ENCODE data around the gene NPDC1. TPM values are rescaled to one million over a fixed set of nuclear protein-coding genes. Genes with fewer than 3 reads are reported as not detected.

NPDC1 gene
- polyA plus RNA-seq, 3 donors: 0.51 to 2.7 TPM; not detected in 1

DNA sequence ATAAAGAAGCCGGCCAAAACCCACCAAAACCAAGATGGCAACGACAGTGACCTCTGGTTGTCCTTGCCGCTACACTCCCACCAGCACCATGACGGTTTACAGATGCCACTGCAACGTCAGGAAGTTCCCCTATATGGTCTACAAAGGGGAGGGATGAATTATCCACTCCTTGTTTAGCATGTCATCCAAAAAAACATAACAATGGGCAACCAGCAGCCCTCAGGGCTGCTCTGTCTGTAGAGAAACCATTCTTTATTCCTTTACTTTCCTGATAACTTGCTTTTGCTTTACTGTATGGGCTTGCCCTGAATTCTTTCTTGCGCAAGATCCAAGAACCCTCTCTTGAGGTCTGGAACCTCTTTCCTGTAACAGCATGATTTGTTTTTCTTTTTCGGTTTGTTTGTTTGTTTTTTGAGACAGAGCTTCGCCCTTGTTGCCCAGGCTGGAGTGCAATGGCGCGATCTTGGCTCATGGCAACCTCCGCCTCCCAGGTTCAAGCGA lies 29.3 kb upstream of the NPDC1 start:
- H3K27me3 ChIP-seq (ENCODE audit: control insufficient read depth in 2 of 2, insufficient read depth in 2 of 2, low read length in 2 of 2): no peaks in the 10 kb centered on the region
- Mint-ChIP-seq H3K27ac (peak overlapping the region; percentile 89 to 96 (median 93)), H3K27me3 (ENCODE audit: low read depth in 3 of 3) (peaks cover 0 to 3% (median 0%) of the 10 kb centered on the region in 3 donors), H3K9me3 (peaks cover 0 to 4% (median 2%) of the 10 kb centered on the region in 7 donors), H3K4me3 (peak overlapping the region in 1 of 2 donors; percentile 16), H3K36me3 (peaks cover 8 to 19% of the 10 kb centered on the region in 2 donors), H3K4me1 (peaks cover 67% of the 10 kb centered on the region)
- H4K20me1 ChIP-seq (ENCODE audit: insufficient read depth, low read length): peaks cover 20% of the 10 kb centered on the region
- DNase-seq: peak in 2 of 3 donors; percentile 47 to 48
- intact Hi-C loops (cut with micrococcal nuclease): no loop called here
- H3K27ac ChIP-seq (ENCODE audit: low read depth in 1 of 2, low read length in 2 of 2): peak overlapping the region in 1 of 2 donors; percentile 87
- H2AFZ ChIP-seq (ENCODE audit: insufficient read depth, low read depth, low read length, poor library complexity, severe bottlenecking): no peak overlapping the region
- H3K4me1 ChIP-seq (ENCODE audit: control insufficient read depth in 1 of 2, insufficient read depth in 2 of 2, low read length in 2 of 2): peaks cover 30 to 75% of the 10 kb centered on the region in 2 donors
- no peaks in the 10 kb centered on the region for H3K79me2 ChIP-seq (ENCODE audit: insufficient read depth, low read length)
- TF ChIP-seq, protein P1, sequence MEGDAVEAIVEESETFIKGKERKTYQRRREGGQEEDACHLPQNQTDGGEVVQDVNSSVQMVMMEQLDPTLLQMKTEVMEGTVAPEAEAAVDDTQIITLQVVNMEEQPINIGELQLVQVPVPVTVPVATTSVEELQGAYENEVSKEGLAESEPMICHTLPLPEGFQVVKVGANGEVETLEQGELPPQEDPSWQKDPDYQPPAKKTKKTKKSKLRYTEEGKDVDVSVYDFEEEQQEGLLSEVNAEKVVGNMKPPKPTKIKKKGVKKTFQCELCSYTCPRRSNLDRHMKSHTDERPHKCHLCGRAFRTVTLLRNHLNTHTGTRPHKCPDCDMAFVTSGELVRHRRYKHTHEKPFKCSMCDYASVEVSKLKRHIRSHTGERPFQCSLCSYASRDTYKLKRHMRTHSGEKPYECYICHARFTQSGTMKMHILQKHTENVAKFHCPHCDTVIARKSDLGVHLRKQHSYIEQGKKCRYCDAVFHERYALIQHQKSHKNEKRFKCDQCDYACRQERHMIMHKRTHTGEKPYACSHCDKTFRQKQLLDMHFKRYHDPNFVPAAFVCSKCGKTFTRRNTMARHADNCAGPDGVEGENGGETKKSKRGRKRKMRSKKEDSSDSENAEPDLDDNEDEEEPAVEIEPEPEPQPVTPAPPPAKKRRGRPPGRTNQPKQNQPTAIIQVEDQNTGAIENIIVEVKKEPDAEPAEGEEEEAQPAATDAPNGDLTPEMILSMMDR (IDR thresholded peaks at IDR 0.05): no peak
- no CpG with 5 or more reads among the region's 12 CpGs for WGBS (ENCODE audit: insufficient coverage)
- H3K4me2 ChIP-seq (replicated peaks; ENCODE audit: extremely low read depth, low read length, poor library complexity, severe bottlenecking): no peak overlapping the region
- H3K9ac ChIP-seq (ENCODE audit: insufficient read depth, low read length, poor library complexity, severe bottlenecking): no peak overlapping the region
- peaks cover 12% of the 10 kb centered on the region in 2 donors for H3K36me3 ChIP-seq (replicated peaks in 1 of 2; ENCODE audit: control insufficient read depth in 1 of 2, insufficient read depth in 2 of 2, low read length in 2 of 2)
- no peaks in the 10 kb centered on the region for H3K9me3 ChIP-seq (replicated peaks in 1 of 2; ENCODE audit: control insufficient read depth in 1 of 2, insufficient read depth in 1 of 2, low read length in 2 of 2)
- H3K4me3 ChIP-seq (replicated peaks in 1 of 3; ENCODE audit: low read depth in 2 of 3, low read length in 3 of 3): no peak overlapping the region

DNA sequence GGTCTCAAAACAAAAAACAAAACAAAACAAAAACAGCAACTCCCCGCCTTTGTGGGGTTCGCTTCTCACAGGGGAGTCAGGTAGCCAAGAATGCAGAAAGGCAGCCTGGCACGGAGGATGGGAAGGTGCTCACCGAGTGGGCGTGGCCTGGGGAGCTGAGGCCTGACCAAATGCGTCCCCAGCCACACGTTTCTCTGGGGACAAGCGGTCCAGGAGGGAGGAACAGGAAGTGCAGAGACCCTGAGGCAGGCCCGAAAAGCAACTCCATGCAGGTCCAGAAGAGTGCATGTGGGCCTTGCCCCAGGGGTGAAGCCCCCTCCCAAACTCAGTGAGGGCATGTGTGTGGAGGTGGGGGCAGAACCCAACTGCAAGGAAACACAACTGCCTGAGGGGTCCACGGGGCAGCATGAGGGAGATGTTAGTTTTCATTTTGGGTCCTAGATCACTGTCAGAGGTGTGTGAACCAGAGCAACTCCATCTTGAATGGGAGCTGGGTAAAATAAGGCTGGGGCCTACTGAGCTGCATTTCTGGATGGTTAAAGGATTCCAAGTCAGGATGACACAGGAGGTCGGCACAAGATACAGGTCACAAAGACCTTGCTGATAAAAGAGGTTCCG lies 28.8 kb upstream of the NPDC1 start:
- Mint-ChIP-seq H3K27me3 (ENCODE audit: low read depth in 3 of 3) (peaks cover 0 to 3% (median 0%) of the 10 kb centered on the region in 3 donors), H3K4me1 (peaks cover 64% of the 10 kb centered on the region), H3K27ac (peak overlapping the region; percentile 89 to 96 (median 93)), H3K36me3 (peaks cover 4 to 13% of the 10 kb centered on the region in 2 donors), H3K9me3 (peaks cover 0 to 4% (median 2%) of the 10 kb centered on the region in 7 donors), H3K4me3 (peak overlapping the region in 1 of 2 donors; percentile 39)
- no peak for DNase-seq
- intact Hi-C loops (cut with micrococcal nuclease): no loop called here
- Histone ChIP-seq H4K20me1 (ENCODE audit: insufficient read depth, low read length) (peaks cover 17% of the 10 kb centered on the region), H3K27ac (ENCODE audit: low read depth in 1 of 2, low read length in 2 of 2) (peak overlapping the region in 1 of 2 donors; percentile 87), H3K9me3 (replicated peaks in 1 of 2; ENCODE audit: control insufficient read depth in 1 of 2, insufficient read depth in 1 of 2, low read length in 2 of 2) (no peaks in the 10 kb centered on the region), H3K27me3 (ENCODE audit: control insufficient read depth in 2 of 2, insufficient read depth in 2 of 2, low read length in 2 of 2) (no peaks in the 10 kb centered on the region), H3K79me2 (ENCODE audit: insufficient read depth, low read length) (no peaks in the 10 kb centered on the region), H3K4me2 (replicated peaks; ENCODE audit: extremely low read depth, low read length, poor library complexity, severe bottlenecking) (no peak overlapping the region), H3K9ac (ENCODE audit: insufficient read depth, low read length, poor library complexity, severe bottlenecking) (no peak overlapping the region), H3K36me3 (replicated peaks in 1 of 2; ENCODE audit: control insufficient read depth in 1 of 2, insufficient read depth in 2 of 2, low read length in 2 of 2) (peaks cover 6 to 7% of the 10 kb centered on the region in 2 donors), H2AFZ (ENCODE audit: insufficient read depth, low read depth, low read length, poor library complexity, severe bottlenecking) (no peak overlapping the region), H3K4me3 (replicated peaks in 1 of 3; ENCODE audit: low read depth in 2 of 3, low read length in 3 of 3) (no peak overlapping the region), H3K4me1 (ENCODE audit: control insufficient read depth in 1 of 2, insufficient read depth in 2 of 2, low read length in 2 of 2) (peaks cover 36 to 75% of the 10 kb centered on the region in 2 donors)
- 76% methylated on average over 9 of the region's 12 CpGs for WGBS (ENCODE audit: insufficient coverage)
- TF ChIP-seq, protein P1 (IDR thresholded peaks at IDR 0.05): no peak

Measured in CD14-positive monocyte (primary cell).